H9 (cell line): ENCODE results near the gene TACC2. TPM values are rescaled to one million over a fixed set of nuclear protein-coding genes. Genes with fewer than 3 reads are reported as not detected.

Experiments
- DNase-seq: peaks from one replicate; pipeline ENCODE4 v3.0.0-alpha.2; 2017
- H2AFZ ChIP-seq: one replicate; pipeline ENCODE4 v1.6.1; 2013; ENCODE audit warnings: mild to moderate bottlenecking, low read length, control low read depth, moderate library complexity
- H2AK5ac ChIP-seq: 2 replicates; pipeline ENCODE4 v1.6.1; 2013; ENCODE audit warnings: low read length, control low read depth, mixed read lengths; ENCODE audit not compliant: insufficient read length
- H2BK120ac ChIP-seq: one replicate; pipeline ENCODE4 v1.6.1; 2013; ENCODE audit warnings: low read depth, mild to moderate bottlenecking, low read length, control low read depth, inconsistent platforms; ENCODE audit not compliant: poor library complexity, severe bottlenecking
- H2BK12ac ChIP-seq: 2 replicates; pipeline ENCODE4 v1.6.1; 2013; ENCODE audit warnings: low read length, control low read depth, mixed read lengths, low read depth; ENCODE audit not compliant: insufficient read length
- H2BK15ac ChIP-seq: 2 replicates; pipeline ENCODE4 v1.6.1; 2013; ENCODE audit warnings: low read depth, low read length, control low read depth
- H2BK20ac ChIP-seq: one replicate; pipeline ENCODE4 v1.6.1; 2013; ENCODE audit warnings: low read depth, mild to moderate bottlenecking, low read length, control low read depth, inconsistent platforms; ENCODE audit not compliant: poor library complexity, severe bottlenecking
- H2BK5ac ChIP-seq: 2 replicates; pipeline ENCODE4 v1.6.1; 2013; ENCODE audit warnings: low read length, control low read depth, mixed read lengths; ENCODE audit not compliant: insufficient read length
- H3K14ac ChIP-seq: 2 replicates; pipeline ENCODE4 v1.6.1; 2013; ENCODE audit warnings: low read length, control low read depth; ENCODE audit not compliant: insufficient read depth
- H3K18ac ChIP-seq: 2 replicates; pipeline ENCODE4 v1.6.1; 2013; ENCODE audit warnings: low read depth, mild to moderate bottlenecking, mixed read lengths, low read length, control low read depth; ENCODE audit not compliant: insufficient read length
- H3K23ac ChIP-seq: 2 replicates; pipeline ENCODE4 v1.6.1; 2013; ENCODE audit warnings: low read length, control low read depth, mixed read lengths, low read depth; ENCODE audit not compliant: insufficient read length
- H3K23me2 ChIP-seq: 2 replicates; pipeline ENCODE4 v1.6.1; 2013; ENCODE audit warnings: low read depth, mild to moderate bottlenecking, mixed read lengths, low read length, control low read depth; ENCODE audit not compliant: insufficient read length, poor library complexity, severe bottlenecking
- H3K27ac ChIP-seq: 2 replicates; pipeline ENCODE4 v1.5.1; 2013; ENCODE audit warnings: low read length, control low read depth, mixed read lengths, low read depth; ENCODE audit not compliant: insufficient read length
- H3K27me3 ChIP-seq: 2 replicates; pipeline ENCODE4 v1.6.1; 2013; ENCODE audit warnings: low read length, control low read depth, inconsistent platforms; ENCODE audit not compliant: insufficient read depth
- H3K4ac ChIP-seq: 2 replicates; pipeline ENCODE4 v1.6.1; 2013; ENCODE audit warnings: low read depth, mild to moderate bottlenecking, control low read depth, inconsistent platforms, low read length, moderate library complexity
- H3K4me1 ChIP-seq: 2 replicates; pipeline ENCODE4 v1.6.1; 2013; ENCODE audit warnings: low read length, control low read depth, inconsistent platforms; ENCODE audit not compliant: insufficient read depth
- H3K4me2 ChIP-seq: 2 replicates; pipeline ENCODE4 v1.6.1; 2013; ENCODE audit warnings: low read length, control low read depth, mixed read lengths; ENCODE audit not compliant: insufficient read length, insufficient read depth
- H3K56ac ChIP-seq: 2 replicates; pipeline ENCODE4 v1.6.1; 2013; ENCODE audit warnings: low read depth, mild to moderate bottlenecking, mixed read lengths, low read length, control low read depth; ENCODE audit not compliant: insufficient read length
- H3K79me1 ChIP-seq: 2 replicates; pipeline ENCODE4 v1.6.1; 2013; ENCODE audit warnings: low read depth, mild to moderate bottlenecking, moderate library complexity, low read length, control low read depth, inconsistent platforms; ENCODE audit not compliant: insufficient read depth, poor library complexity, severe bottlenecking
- H3K79me2 ChIP-seq: 2 replicates; pipeline ENCODE4 v1.6.1; 2013; ENCODE audit warnings: low read length, control low read depth, inconsistent platforms; ENCODE audit not compliant: insufficient read depth
- H3K9ac ChIP-seq: 2 replicates; pipeline ENCODE4 v1.6.1; 2013; ENCODE audit warnings: low read length, control low read depth, mixed read lengths; ENCODE audit not compliant: insufficient read length; ENCODE audit errors: extremely low read depth
- H3K9me3 ChIP-seq: one replicate; pipeline ENCODE4 v1.6.1; 2013; ENCODE audit warnings: low read depth, low read length, inconsistent platforms; ENCODE audit not compliant: control insufficient read depth
- H3T11ph ChIP-seq: one replicate; pipeline ENCODE4 v1.6.1; 2013; ENCODE audit warnings: mild to moderate bottlenecking, low read length, control low read depth, inconsistent platforms
- H4K20me1 ChIP-seq: one replicate; pipeline ENCODE4 v1.6.1; 2013; ENCODE audit not compliant: control insufficient read depth, insufficient read length, insufficient read depth
- H4K5ac ChIP-seq: 2 replicates; pipeline ENCODE4 v1.6.1; 2013; ENCODE audit warnings: low read depth, mild to moderate bottlenecking, mixed read lengths, low read length, control low read depth; ENCODE audit not compliant: insufficient read length
- H4K8ac ChIP-seq: replicated peaks from 2 replicates; pipeline ENCODE4 v1.6.1; 2013; ENCODE audit warnings: low read length, control low read depth, mixed read lengths, low read depth; ENCODE audit not compliant: insufficient read length
- H4K91ac ChIP-seq: 2 replicates; pipeline ENCODE4 v1.6.1; 2013; ENCODE audit warnings: low read depth, mild to moderate bottlenecking, moderate library complexity, mixed read lengths, low read length, control low read depth; ENCODE audit not compliant: insufficient read length
- H3K27ac Mint-ChIP-seq, 3 experiments: 2 replicates in 2 of 3; 3 replicates in 1 of 3; pipeline ENCODE4 v1.8.0; 2020 to 2021; ENCODE audit warnings: mixed read lengths in 3 of 3, mild to moderate bottlenecking in 1 of 3, moderate library complexity in 1 of 3
- H3K27me3 Mint-ChIP-seq: 2 replicates; pipeline ENCODE4 v1.8.0; 2021; ENCODE audit warnings: low read depth, mild to moderate bottlenecking, moderate library complexity, mixed read lengths
- H3K36me3 Mint-ChIP-seq, 3 experiments: 2 replicates in 2 of 3; 3 replicates in 1 of 3; pipeline ENCODE4 v1.8.0; 2020 to 2021; ENCODE audit warnings: low read depth in 3 of 3, mixed read lengths in 3 of 3; ENCODE audit not compliant: insufficient read depth in 1 of 3
- H3K4me1 Mint-ChIP-seq, 2 experiments: 2 replicates each; pipeline ENCODE4 v1.8.0; 2020; ENCODE audit warnings: mixed read lengths in 2 of 2
- H3K4me3 Mint-ChIP-seq, 2 experiments: 2 replicates in 1 of 2; 3 replicates in 1 of 2; pipeline ENCODE4 v1.8.0; 2020 to 2021; ENCODE audit warnings: mild to moderate bottlenecking in 2 of 2, mixed read lengths in 2 of 2, moderate library complexity in 1 of 2
- H3K9me3 Mint-ChIP-seq, 2 experiments: 2 replicates in 1 of 2; 3 replicates in 1 of 2; pipeline ENCODE4 v1.8.0; 2020; ENCODE audit warnings: mild to moderate bottlenecking in 2 of 2, mixed read lengths in 2 of 2, moderate library complexity in 1 of 2
- CTCF ChIP-seq: fragments of 200-600 bp; sonication (generic); conservative IDR thresholded peaks from 3 replicates; pipeline ENCODE4 v1.8.0; 2021; ENCODE audit warnings: antibody characterized with exemption, mild to moderate bottlenecking
- WGBS: extraction: QIAGEN DNeasy Blood & Tissue Kit; methylation state at CpG from one replicate; pipeline ENCODE4 v1.1.7; 2013; ENCODE audit warnings: missing lambda C conversion rate, low lambda C conversion rate, mixed read lengths; ENCODE audit not compliant: insufficient read length; ENCODE audit errors: extremely low coverage; 5-methylcytosine and 5-hydroxymethylcytosine counted together
- total RNA-seq: library from RNA; stranded (reverse); gene quantifications from 2 replicates; pipeline ENCODE4 v1.2.1, GENCODE V29; 2021

The TACC2 gene
- total RNA-seq, 1 experiment from 2014 or later, result 58.1 TPM

- Mint-ChIP-seq H3K27me3 (no peaks in the 10 kb centered on the region), H3K4me3 (no peak overlapping the region), H3K4me1 (peaks cover 6% of the 10 kb centered on the region in 2 experiments; a peak in 3 of 4 replicates), H3K36me3 (no peaks in the 10 kb centered on the region), H3K27ac (no peak overlapping the region), H3K9me3 (peaks cover 0 to 4% of the 10 kb centered on the region in 2 experiments; a peak in 3 of 5 replicates)
- no peak overlapping the region for H2AFZ ChIP-seq
- H2AK5ac ChIP-seq, result no peak overlapping the region
- H2BK5ac ChIP-seq, result no peak overlapping the region
- H4K5ac ChIP-seq, result no peak overlapping the region
- no peak for DNase-seq
- H4K8ac ChIP-seq, result no peak overlapping the region
- H2BK12ac ChIP-seq, result no peak overlapping the region
- no peaks in the 10 kb centered on the region for H3K79me1 ChIP-seq
- H3K23ac ChIP-seq, result no peak overlapping the region
- no peaks in the 10 kb centered on the region for H3K79me2 ChIP-seq
- H3K27me3 ChIP-seq, result no peaks in the 10 kb centered on the region
- H3K9ac ChIP-seq, result no peak overlapping the region
- no peak overlapping the region for H2BK15ac ChIP-seq
- H3K23me2 ChIP-seq, result no peaks in the 10 kb centered on the region
- H3K9me3 ChIP-seq, result no peaks in the 10 kb centered on the region
- no peak overlapping the region for H3K14ac ChIP-seq
- H3K4me2 ChIP-seq, result no peak overlapping the region
- no peak for TF ChIP-seq CTCF
- no peak overlapping the region for H2BK20ac ChIP-seq
- no peaks in the 10 kb centered on the region for H4K20me1 ChIP-seq
- H2BK120ac ChIP-seq, result no peak overlapping the region
- H4K91ac ChIP-seq, result no peak overlapping the region
- no peak overlapping the region for H3T11ph ChIP-seq
- H3K27ac ChIP-seq, result no peak overlapping the region
- no CpG with 5 or more reads among the region's 12 CpGs for WGBS
- H3K18ac ChIP-seq, result no peak overlapping the region
- no peak overlapping the region for H3K56ac ChIP-seq
- no peak overlapping the region for H3K4ac ChIP-seq
- no peaks in the 10 kb centered on the region for H3K4me1 ChIP-seq
These were observed 79.9 kb downstream of the TACC2 start for GRCh38 chr10:122068844-122069243.
